OCI-LY7 (cell line): ENCODE data around the gene NQO2.

Experiments
- CTCF ChIP-seq: fragments of 200-600 bp; sonication (generic); conservative IDR thresholded peaks from 2 replicates; pipeline ENCODE4 v1.5.1; 2014; ENCODE audit warnings: mild to moderate bottlenecking, antibody characterized with exemption, low read length, moderate library complexity, mixed read lengths
- EZH2phosphoT487 ChIP-seq: fragments of 200-600 bp; sonication (generic); IDR thresholded peaks from 2 replicates; pipeline ENCODE4 v1.6.1; 2018; ENCODE audit warnings: low read depth, borderline replicate concordance, mild to moderate bottlenecking, mixed run types, antibody characterized with exemption, low read length, moderate library complexity, mixed read lengths

- no peak for TF ChIP-seq CTCF
- no peak for TF ChIP-seq EZH2phosphoT487
These were observed 24.2 kb downstream of the NQO2 start for GRCh38 chr6:3023663-3024483.
